22Rv1 (cell line): Measurements from ENCODE around the gene ACSF3.

Experiments
- ZFX ChIP-seq: fragments of 450-650 bp; IDR thresholded peaks from 2 replicates; pipeline ENCODE4 v1.6.1; 2017; ENCODE audit warnings: antibody characterized with exemption, borderline replicate concordance
- TF ChIP-seq, protein P1 (sequence below): fragments of 450-650 bp; IDR thresholded peaks from 2 replicates; pipeline ENCODE4 v1.5.1; 2017; ENCODE audit warnings: mild to moderate bottlenecking

DNA sequence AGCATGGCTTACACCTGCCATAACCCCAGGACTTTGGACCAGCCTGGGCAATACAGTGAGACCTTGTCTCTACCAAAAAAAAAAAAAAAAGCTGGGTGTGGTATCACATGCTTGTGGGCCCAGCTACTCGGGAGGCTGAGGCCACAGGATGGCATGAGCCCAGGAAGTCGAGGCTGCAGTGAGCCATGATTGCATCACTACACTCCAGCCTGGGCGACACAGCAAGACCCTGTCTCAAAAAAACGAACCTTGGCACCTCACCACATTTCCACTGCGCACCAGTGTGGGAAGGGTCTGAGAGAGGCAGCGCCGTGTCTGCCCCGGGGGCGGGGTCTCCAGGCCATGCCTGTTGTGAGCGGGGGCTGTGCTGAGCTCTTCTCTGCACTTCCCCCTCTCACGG lies 6.3 kb downstream of the ACSF3 start:
- TF ChIP-seq, protein P1, sequence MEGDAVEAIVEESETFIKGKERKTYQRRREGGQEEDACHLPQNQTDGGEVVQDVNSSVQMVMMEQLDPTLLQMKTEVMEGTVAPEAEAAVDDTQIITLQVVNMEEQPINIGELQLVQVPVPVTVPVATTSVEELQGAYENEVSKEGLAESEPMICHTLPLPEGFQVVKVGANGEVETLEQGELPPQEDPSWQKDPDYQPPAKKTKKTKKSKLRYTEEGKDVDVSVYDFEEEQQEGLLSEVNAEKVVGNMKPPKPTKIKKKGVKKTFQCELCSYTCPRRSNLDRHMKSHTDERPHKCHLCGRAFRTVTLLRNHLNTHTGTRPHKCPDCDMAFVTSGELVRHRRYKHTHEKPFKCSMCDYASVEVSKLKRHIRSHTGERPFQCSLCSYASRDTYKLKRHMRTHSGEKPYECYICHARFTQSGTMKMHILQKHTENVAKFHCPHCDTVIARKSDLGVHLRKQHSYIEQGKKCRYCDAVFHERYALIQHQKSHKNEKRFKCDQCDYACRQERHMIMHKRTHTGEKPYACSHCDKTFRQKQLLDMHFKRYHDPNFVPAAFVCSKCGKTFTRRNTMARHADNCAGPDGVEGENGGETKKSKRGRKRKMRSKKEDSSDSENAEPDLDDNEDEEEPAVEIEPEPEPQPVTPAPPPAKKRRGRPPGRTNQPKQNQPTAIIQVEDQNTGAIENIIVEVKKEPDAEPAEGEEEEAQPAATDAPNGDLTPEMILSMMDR = no peak
- TF ChIP-seq ZFX = no peak
